Astrocyte (in vitro differentiated cells and primary cell): ENCODE results near the gene MPP7. TPM values are rescaled to one million over a fixed set of nuclear protein-coding genes. Genes with fewer than 3 reads are reported as not detected.
"Not testable (repeated sequence)": the region's sequence is repeated elsewhere in the genome, so short reads cannot be mapped to it uniquely, and the experiment has no call there.

Experiments
- DNase-seq: peaks from one replicate; pipeline ENCODE4 v3.0.0-alpha.2; 2010; ENCODE audit warnings: low read depth
- FAIRE-seq: peaks from 2 replicates; lab custom pipeline; 2011; peaks lifted over from hg19 to GRCh38; lab: Jason Lieb, UNC
- H2AFZ ChIP-seq: 2 replicates; pipeline ENCODE4 v1.6.0; 2012; ENCODE audit warnings: low read depth, low read length, inconsistent platforms
- H3K27ac ChIP-seq: 2 replicates; pipeline ENCODE4 v1.5.1; 2011; ENCODE audit warnings: low read depth, low read length, inconsistent platforms
- H3K27me3 ChIP-seq: 2 replicates; pipeline ENCODE4 v1.6.0; 2011; ENCODE audit warnings: low read length, inconsistent platforms; ENCODE audit not compliant: insufficient read depth
- H3K36me3 ChIP-seq: 2 replicates; pipeline ENCODE4 v1.5.1; 2011; ENCODE audit warnings: low read length, inconsistent platforms; ENCODE audit not compliant: insufficient read depth
- H3K4me1 ChIP-seq: 2 replicates; pipeline ENCODE4 v1.5.1; 2011; ENCODE audit warnings: low read length, inconsistent platforms; ENCODE audit not compliant: insufficient read depth
- H3K4me2 ChIP-seq: 2 replicates; pipeline ENCODE4 v1.6.0; 2012; ENCODE audit warnings: low read length, inconsistent platforms
- H3K4me3 ChIP-seq: 2 replicates; pipeline ENCODE4 v1.5.1; 2011; ENCODE audit warnings: low read depth, mild to moderate bottlenecking, low read length, inconsistent platforms; ENCODE audit not compliant: insufficient read depth
- H3K79me2 ChIP-seq: 2 replicates; pipeline ENCODE4 v1.6.0; 2012; ENCODE audit warnings: mild to moderate bottlenecking, low read length, inconsistent platforms; ENCODE audit not compliant: insufficient read depth
- H3K9ac ChIP-seq: 2 replicates; pipeline ENCODE4 v1.6.0; 2012; ENCODE audit warnings: mild to moderate bottlenecking, low read length, inconsistent platforms
- H3K9me3 ChIP-seq: 2 replicates; pipeline ENCODE4 v1.5.1; 2012; ENCODE audit warnings: low read depth, mild to moderate bottlenecking, low read length, inconsistent platforms; ENCODE audit not compliant: insufficient read depth
- H4K20me1 ChIP-seq: 2 replicates; pipeline ENCODE4 v1.6.0; 2012; ENCODE audit warnings: low read length, inconsistent platforms; ENCODE audit not compliant: insufficient read depth
- H3K27ac Mint-ChIP-seq: one replicate; pipeline ENCODE4 v1.8.0; 2021; ENCODE audit warnings: mild to moderate bottlenecking, mixed read lengths; ENCODE audit not compliant: unreplicated experiment
- H3K27me3 Mint-ChIP-seq: one replicate; pipeline ENCODE4 v1.8.0; 2021; ENCODE audit warnings: low read depth, mixed read lengths; ENCODE audit not compliant: unreplicated experiment
- H3K36me3 Mint-ChIP-seq: one replicate; pipeline ENCODE4 v1.8.0; 2021; ENCODE audit warnings: low read depth, mixed read lengths; ENCODE audit not compliant: unreplicated experiment
- H3K4me1 Mint-ChIP-seq: one replicate; pipeline ENCODE4 v1.8.0; 2021; ENCODE audit warnings: low read depth, mixed read lengths; ENCODE audit not compliant: unreplicated experiment
- H3K4me3 Mint-ChIP-seq: one replicate; pipeline ENCODE4 v1.8.0; 2021; ENCODE audit warnings: mild to moderate bottlenecking, moderate library complexity, mixed read lengths; ENCODE audit not compliant: unreplicated experiment
- H3K9me3 Mint-ChIP-seq: one replicate; pipeline ENCODE4 v1.8.0; 2021; ENCODE audit warnings: mild to moderate bottlenecking, mixed read lengths; ENCODE audit not compliant: unreplicated experiment
- EZH2 ChIP-seq: IDR thresholded peaks from 2 replicates; pipeline ENCODE4 v1.6.1; 2012; ENCODE audit warnings: mild to moderate bottlenecking, low read length, inconsistent platforms; ENCODE audit not compliant: insufficient read depth
- total RNA-seq: library from RNA; stranded (reverse); gene quantifications from 2 replicates; pipeline ENCODE4 v1.2.1, GENCODE V29; 2021
- TF ChIP-seq, protein P1 (sequence below): IDR thresholded peaks from 2 replicates; pipeline ENCODE4 v1.5.1; 2011; ENCODE audit warnings: low read depth, mild to moderate bottlenecking, inconsistent platforms, low read length, moderate library complexity; ENCODE audit not compliant: insufficient read depth

Gene MPP7
- total RNA-seq, 1 donor from 2014 or later, result 7.1 TPM

DNA sequence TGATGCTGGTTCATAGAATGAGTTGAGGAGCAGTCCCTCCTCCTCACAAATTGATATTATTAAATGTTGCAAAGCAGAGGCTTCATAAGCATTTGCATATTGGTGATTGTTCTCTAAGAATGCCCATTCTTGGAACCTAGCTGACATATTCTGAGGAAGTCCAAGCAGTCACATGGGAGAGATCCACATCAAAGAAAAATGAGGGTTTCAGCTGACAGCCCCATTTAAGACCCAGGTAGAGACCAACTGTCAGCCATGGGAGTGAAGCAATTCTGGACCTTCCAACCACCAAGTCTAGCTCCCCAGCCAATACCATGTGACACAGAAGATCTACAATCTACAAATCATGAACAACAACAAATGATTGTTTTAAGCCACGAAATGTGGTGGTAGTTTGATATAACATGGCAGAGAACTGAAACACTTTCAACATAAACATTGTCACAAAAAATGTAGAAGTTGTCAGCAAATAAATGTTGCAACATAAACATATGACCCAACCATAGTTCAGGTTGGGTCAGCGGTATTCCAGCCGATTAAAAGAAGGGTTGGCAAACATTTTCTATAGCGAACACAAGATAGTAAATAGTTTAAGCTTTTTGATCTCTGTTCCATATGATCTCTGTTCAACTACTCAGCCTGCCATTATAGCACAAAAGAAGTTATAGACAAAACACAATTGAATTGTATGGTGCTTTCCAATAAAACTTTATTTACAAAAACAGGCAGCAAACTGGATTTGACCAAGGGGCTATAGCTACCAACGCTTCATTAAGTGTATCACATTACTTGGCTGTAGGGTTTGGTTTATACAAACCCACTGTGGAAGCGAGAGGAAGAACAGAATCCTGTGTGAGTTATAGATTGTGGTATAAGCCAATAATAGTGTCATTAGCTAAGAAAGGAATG lies 41.4 kb upstream of the MPP7 start:
- H3K9me3 Mint-ChIP-seq, result peaks cover 10% of the 10 kb centered on the region
- no peak for DNase-seq
- Histone ChIP-seq H3K4me2 (no peak overlapping the region), H3K27me3 (no peaks in the 10 kb centered on the region), H3K9ac (no peak overlapping the region), H3K4me3 (no peak overlapping the region), H3K79me2 (no peaks in the 10 kb centered on the region), H4K20me1 (no peaks in the 10 kb centered on the region), H3K4me1 (no peaks in the 10 kb centered on the region), H3K36me3 (no peaks in the 10 kb centered on the region), H3K27ac (no peak overlapping the region), H2AFZ (no peak overlapping the region), H3K9me3 (no peaks in the 10 kb centered on the region)
- TF ChIP-seq EZH2, result no peak
- TF ChIP-seq, protein P1, sequence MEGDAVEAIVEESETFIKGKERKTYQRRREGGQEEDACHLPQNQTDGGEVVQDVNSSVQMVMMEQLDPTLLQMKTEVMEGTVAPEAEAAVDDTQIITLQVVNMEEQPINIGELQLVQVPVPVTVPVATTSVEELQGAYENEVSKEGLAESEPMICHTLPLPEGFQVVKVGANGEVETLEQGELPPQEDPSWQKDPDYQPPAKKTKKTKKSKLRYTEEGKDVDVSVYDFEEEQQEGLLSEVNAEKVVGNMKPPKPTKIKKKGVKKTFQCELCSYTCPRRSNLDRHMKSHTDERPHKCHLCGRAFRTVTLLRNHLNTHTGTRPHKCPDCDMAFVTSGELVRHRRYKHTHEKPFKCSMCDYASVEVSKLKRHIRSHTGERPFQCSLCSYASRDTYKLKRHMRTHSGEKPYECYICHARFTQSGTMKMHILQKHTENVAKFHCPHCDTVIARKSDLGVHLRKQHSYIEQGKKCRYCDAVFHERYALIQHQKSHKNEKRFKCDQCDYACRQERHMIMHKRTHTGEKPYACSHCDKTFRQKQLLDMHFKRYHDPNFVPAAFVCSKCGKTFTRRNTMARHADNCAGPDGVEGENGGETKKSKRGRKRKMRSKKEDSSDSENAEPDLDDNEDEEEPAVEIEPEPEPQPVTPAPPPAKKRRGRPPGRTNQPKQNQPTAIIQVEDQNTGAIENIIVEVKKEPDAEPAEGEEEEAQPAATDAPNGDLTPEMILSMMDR, result no peak
- H3K4me3 Mint-ChIP-seq, result no peak overlapping the region
- no peaks in the 10 kb centered on the region for H3K27me3 Mint-ChIP-seq
- no peaks in the 10 kb centered on the region for H3K36me3 Mint-ChIP-seq
- FAIRE-seq, result no peak
- no peaks in the 10 kb centered on the region for H3K4me1 Mint-ChIP-seq
- no peak overlapping the region for H3K27ac Mint-ChIP-seq

DNA sequence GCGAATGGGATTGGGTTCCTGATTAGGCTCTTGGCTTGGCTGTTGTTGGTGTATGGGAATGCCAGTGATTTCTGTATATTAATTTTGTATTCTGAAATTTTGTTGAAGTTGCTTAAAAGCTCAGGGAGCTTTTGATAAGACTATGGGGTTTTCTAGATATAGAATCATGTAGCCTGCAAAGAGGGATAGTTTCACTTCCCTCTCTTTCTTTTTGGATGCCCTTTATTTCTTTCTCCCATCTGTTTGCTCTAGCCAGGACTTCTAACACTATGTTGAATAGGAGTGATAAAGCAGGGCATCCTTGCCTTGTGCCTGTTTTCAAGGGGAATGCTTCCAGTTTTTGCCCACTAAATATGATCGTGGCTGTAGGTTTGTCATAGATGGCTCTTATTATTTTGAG lies 40.4 kb upstream of the MPP7 start:
- H3K36me3 ChIP-seq, result no peaks in the 10 kb centered on the region
- H3K4me3 ChIP-seq, result no peak overlapping the region
- no peak overlapping the region for H2AFZ ChIP-seq
- no peaks in the 10 kb centered on the region for H3K27me3 Mint-ChIP-seq
- no peak for TF ChIP-seq EZH2
- TF ChIP-seq, protein P1, result no peak
- H4K20me1 ChIP-seq, result no peaks in the 10 kb centered on the region
- H3K9me3 Mint-ChIP-seq, result peaks cover 11% of the 10 kb centered on the region
- no peak overlapping the region for H3K4me3 Mint-ChIP-seq
- H3K9me3 ChIP-seq, result no peaks in the 10 kb centered on the region
- no peaks in the 10 kb centered on the region for H3K79me2 ChIP-seq
- no peaks in the 10 kb centered on the region for H3K4me1 Mint-ChIP-seq
- DNase-seq (no peak), FAIRE-seq (no peak)
- no peaks in the 10 kb centered on the region for H3K4me1 ChIP-seq
- no peak overlapping the region for H3K9ac ChIP-seq
- no peaks in the 10 kb centered on the region for H3K36me3 Mint-ChIP-seq
- no peak overlapping the region for H3K27ac Mint-ChIP-seq
- no peaks in the 10 kb centered on the region for H3K27me3 ChIP-seq
- no peak overlapping the region for H3K27ac ChIP-seq
- H3K4me2 ChIP-seq, result no peak overlapping the region

DNA sequence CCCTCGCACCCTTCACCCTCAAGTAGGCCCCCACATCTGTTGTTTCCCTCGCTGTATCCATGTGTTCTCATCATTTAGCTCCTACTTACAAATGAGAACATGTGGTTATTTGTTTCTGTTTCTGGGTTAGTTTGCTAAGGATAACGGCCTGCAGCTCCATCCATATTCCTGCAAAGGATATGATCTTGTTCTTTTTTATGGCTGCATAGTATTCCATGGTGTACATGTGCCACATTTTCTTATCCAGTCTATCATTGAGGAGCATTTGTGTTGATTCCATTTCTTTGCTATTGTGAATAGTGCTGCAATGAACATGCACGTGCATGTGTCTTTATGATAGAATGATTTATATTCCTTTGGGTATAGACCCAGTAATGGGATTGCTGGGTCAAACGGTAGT lies 38.8 kb upstream of the MPP7 start:
- H3K4me3 Mint-ChIP-seq, DNase-seq, H3K4me1 Mint-ChIP-seq, H3K4me1 ChIP-seq, H4K20me1 ChIP-seq, H3K36me3 Mint-ChIP-seq, H3K27me3 Mint-ChIP-seq, H3K9me3 ChIP-seq, FAIRE-seq, H3K79me2 ChIP-seq, H3K27ac ChIP-seq, H2AFZ ChIP-seq, H3K36me3 ChIP-seq, H3K9me3 Mint-ChIP-seq, H3K9ac ChIP-seq, H3K27me3 ChIP-seq, H3K27ac Mint-ChIP-seq, H3K4me2 ChIP-seq, H3K4me3 ChIP-seq: not testable (repeated sequence)
